PC-3 (cell line): ENCODE measurements around the gene AP5Z1. TPM values are rescaled to one million over a fixed set of nuclear protein-coding genes. Genes with fewer than 3 reads are reported as not detected.

Source experiments
- ATAC-seq: fragments of 200-7000 bp; cut with Tn5 transposase; 2 replicates; pipeline ENCODE4 v1.9.1; 2020; ENCODE audit warnings: mild to moderate bottlenecking, moderate library complexity
- BruUV-seq: library from RNA; stranded (reverse); fragments of 400-500 nt; replicated peaks from 2 replicates; lab custom pipeline; 2021; lab: Mats Ljungman, UMichigan
- CTCF ChIA-PET: fragments of 300-600 bp; sonication (Branson Sonifier 250); formaldehyde crosslinking; loops from one replicate; lab custom pipeline; 2022; ENCODE audit warnings: antibody characterized with exemption; lab: Charles Lee
- POLR2A ChIA-PET: fragments of 300-600 bp; sonication (Branson Sonifier 250); formaldehyde crosslinking; loops from one replicate; lab custom pipeline; 2022; ENCODE audit warnings: antibody characterized with exemption; ENCODE audit not compliant: unreplicated experiment; lab: Charles Lee
- DNase-seq: peaks from one replicate; pipeline ENCODE4 v3.0.0-alpha.2; 2015
- H2AFZ ChIP-seq: fragments of 300-600 bp; sonication (generic); 2 replicates; pipeline ENCODE4 v1.6.0; 2016; ENCODE audit warnings: antibody characterized with exemption, low read length
- H3F3A ChIP-seq: fragments of 300-600 bp; sonication (generic); one replicate; pipeline ENCODE4 v1.6.0; 2017; ENCODE audit warnings: antibody characterized with exemption, low read length, control low read depth, mild to moderate bottlenecking; ENCODE audit not compliant: unreplicated experiment
- H3K27ac ChIP-seq: fragments of 300-600 bp; sonication (generic); 2 replicates; pipeline ENCODE4 v1.5.1; 2016; ENCODE audit warnings: mild to moderate bottlenecking, low read length
- H3K27me3 ChIP-seq: fragments of 300-600 bp; sonication (generic); 2 replicates; pipeline ENCODE4 v1.6.1; 2016; ENCODE audit warnings: low read length, mixed read lengths
- H3K36me3 ChIP-seq: fragments of 300-600 bp; sonication (generic); 2 replicates; pipeline ENCODE4 v1.6.1; 2016; ENCODE audit warnings: low read depth, mixed run types, low read length, mixed read lengths
- H3K4me1 ChIP-seq: fragments of 300-600 bp; sonication (generic); 2 replicates; pipeline ENCODE4 v1.5.1; 2016; ENCODE audit warnings: low read length; ENCODE audit not compliant: insufficient read depth
- H3K4me2 ChIP-seq: fragments of 300-600 bp; sonication (generic); 2 replicates; pipeline ENCODE4 v1.6.0; 2016; ENCODE audit warnings: low read length
- H3K4me3 ChIP-seq: fragments of 300-600 bp; sonication (generic); 2 replicates; pipeline ENCODE4 v1.5.1; 2016; ENCODE audit warnings: mild to moderate bottlenecking, low read length, mixed read lengths
- H3K79me2 ChIP-seq: fragments of 300-600 bp; sonication (generic); 2 replicates; pipeline ENCODE4 v1.6.1; 2017; ENCODE audit warnings: low read length, mixed read lengths
- H3K9ac ChIP-seq: fragments of 300-600 bp; sonication (generic); 2 replicates; pipeline ENCODE4 v1.6.0; 2016; ENCODE audit warnings: mild to moderate bottlenecking, low read length
- H3K9me2 ChIP-seq: fragments of 300-600 bp; sonication (generic); replicated peaks from 2 replicates; pipeline ENCODE4 v1.6.1; 2016; ENCODE audit warnings: mixed run types, low read length, mixed read lengths
- H3K9me3 ChIP-seq: fragments of 300-600 bp; sonication (generic); 2 replicates; pipeline ENCODE4 v1.6.1; 2016; ENCODE audit warnings: low read length, mixed read lengths
- H4K20me1 ChIP-seq: fragments of 300-600 bp; sonication (generic); 2 replicates; pipeline ENCODE4 v1.6.1; 2016; ENCODE audit warnings: low read length, mixed read lengths
- CTCF ChIP-seq: fragments of 300-600 bp; sonication (generic); conservative IDR thresholded peaks from 2 replicates; pipeline ENCODE4 v1.5.1; 2017; ENCODE audit warnings: antibody characterized with exemption, low read depth, mild to moderate bottlenecking, low read length
- EZH2 ChIP-seq: fragments of 300-600 bp; sonication (generic); IDR thresholded peaks from one replicate; pipeline ENCODE4 v1.6.1; 2017; ENCODE audit warnings: antibody characterized with exemption, mild to moderate bottlenecking, low read length; ENCODE audit not compliant: unreplicated experiment
- EZH2phosphoT487 ChIP-seq: fragments of 300-600 bp; sonication (generic); IDR thresholded peaks from 2 replicates; pipeline ENCODE4 v1.6.1; 2018; ENCODE audit warnings: mild to moderate bottlenecking, antibody characterized with exemption, low read length, borderline replicate concordance
- intact Hi-C: fragments of 100-400 bp; cut with micrococcal nuclease; formaldehyde crosslinking; loops from 2 replicates; pipeline ENCODE4 v1.9.0; 2023
- total RNA-seq: library from RNA; depleted of rRNA; stranded (reverse); fragments of >200 nt; gene quantifications from 2 replicates; pipeline ENCODE4 v1.2.3, GENCODE V29; 2014

The AP5Z1 gene
- total RNA-seq, 1 experiment from 2014 or later: 36.6 TPM

- TF ChIP-seq CTCF (no peak), EZH2phosphoT487 (no peak), EZH2 (no peak)
- H3K4me2 ChIP-seq: no peak overlapping the region
- H3K4me1 ChIP-seq: no peaks in the 10 kb centered on the region
- H3K79me2 ChIP-seq: no peaks in the 10 kb centered on the region
- DNase-seq (no peak), ATAC-seq (peak; percentile 20)
- H4K20me1 ChIP-seq: no peaks in the 10 kb centered on the region
- H3F3A ChIP-seq: no peaks in the 10 kb centered on the region
- H3K27ac ChIP-seq: no peak overlapping the region
- no peaks in the 10 kb centered on the region for H3K27me3 ChIP-seq
- H3K36me3 ChIP-seq: no peaks in the 10 kb centered on the region
- intact Hi-C loops: no loop called here
- H2AFZ ChIP-seq: no peak overlapping the region
- H3K9me3 ChIP-seq: no peaks in the 10 kb centered on the region
- no peak overlapping the region for H3K4me3 ChIP-seq
- CTCF ChIA-PET: no interaction called here
- no peaks in the 10 kb centered on the region for H3K9me2 ChIP-seq
- BruUV-seq: no TSS peak
- H3K9ac ChIP-seq: no peak overlapping the region
- POLR2A ChIA-PET: no interaction called here
These were observed 28.2 kb downstream of the AP5Z1 start for GRCh38 chr7:4803397-4804241.

DNA sequence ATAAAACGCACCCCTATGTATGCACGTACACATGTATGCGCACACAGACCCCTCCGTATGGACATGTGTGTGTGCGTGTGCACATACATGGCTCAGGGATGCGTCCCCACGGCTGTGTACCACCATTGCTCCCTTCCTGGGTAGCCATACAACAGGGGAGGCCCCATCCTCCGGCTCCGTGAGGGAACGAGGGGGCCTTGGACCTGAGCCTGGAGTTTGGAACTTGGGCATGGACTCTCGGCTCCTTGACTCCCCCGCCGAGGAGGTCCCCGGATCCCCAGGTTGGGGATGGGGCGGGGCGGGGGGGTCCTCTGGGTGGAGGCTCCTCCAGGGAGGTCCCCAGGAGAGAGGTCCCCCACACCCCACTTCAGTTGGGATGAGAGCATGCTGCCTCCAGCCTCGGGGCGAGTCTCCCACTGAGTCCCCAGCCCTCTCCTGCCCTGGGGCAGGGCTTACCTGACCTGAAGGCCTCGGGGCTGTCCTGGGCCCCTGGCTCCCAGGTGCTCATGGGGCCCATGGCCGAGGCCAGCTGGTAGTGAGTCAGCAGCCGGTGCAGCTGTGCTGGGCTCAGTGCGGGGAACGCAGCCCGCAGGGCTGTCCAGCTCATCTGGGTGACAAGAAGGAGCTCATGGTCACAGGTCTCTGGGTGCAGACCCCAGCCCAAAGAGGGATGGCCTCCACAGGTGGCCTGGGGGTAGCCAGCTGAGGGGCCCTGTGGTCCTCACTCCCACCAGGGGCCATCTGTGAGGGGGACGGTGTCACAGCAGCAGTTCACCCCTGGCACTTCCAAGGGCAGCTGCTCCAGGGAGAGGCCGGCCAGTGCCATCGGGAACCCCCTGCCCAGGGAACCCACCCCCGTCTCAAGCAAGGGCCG, 29.9 kb downstream of the AP5Z1 start:
- H3K79me2 ChIP-seq: no peaks in the 10 kb centered on the region
- H3K4me2 ChIP-seq: no peak overlapping the region
- no peaks in the 10 kb centered on the region for H3K27me3 ChIP-seq
- intact Hi-C loops: no loop called here
- H3K36me3 ChIP-seq: no peaks in the 10 kb centered on the region
- H3K9me2 ChIP-seq: no peaks in the 10 kb centered on the region
- H4K20me1 ChIP-seq: no peaks in the 10 kb centered on the region
- H3K9me3 ChIP-seq: no peaks in the 10 kb centered on the region
- no TSS peak for BruUV-seq
- ATAC-seq: no peak
- TF ChIP-seq CTCF: no peak
- TF ChIP-seq EZH2: no peak
- TF ChIP-seq EZH2phosphoT487: no peak
- no peaks in the 10 kb centered on the region for H3F3A ChIP-seq
- no peak overlapping the region for H2AFZ ChIP-seq
- no peak overlapping the region for H3K4me3 ChIP-seq
- CTCF ChIA-PET: no interaction called here
- no peak for DNase-seq
- H3K27ac ChIP-seq: no peak overlapping the region
- POLR2A ChIA-PET: no interaction called here
- no peaks in the 10 kb centered on the region for H3K4me1 ChIP-seq
- H3K9ac ChIP-seq: no peak overlapping the region
